ENCODE data around the gene NEXMIF.

GRCh38 chrX:74804574-74804973 is 120.7 kb downstream of the NEXMIF start:
- TF ChIP-seq CTCF (tag by site-specific recombination; IDR thresholded peaks at IDR 0.05) = no peak
- TF ChIP-seq ZNF184 (tag by site-specific recombination; IDR thresholded peaks at IDR 0.05) = no peak
- TF ChIP-seq ZNF274 (IDR thresholded peaks at IDR 0.05; ENCODE audit: low read length) = no peak
- TF ChIP-seq ZNF274 (tag by site-specific recombination; IDR thresholded peaks at IDR 0.05; ENCODE audit: borderline replicate concordance) = no peak
- no peak for TF ChIP-seq ZNF311 (tag by site-specific recombination; IDR thresholded peaks at IDR 0.05; ENCODE audit: borderline replicate concordance)
- TF ChIP-seq SP7 (tag by site-specific recombination; IDR thresholded peaks at IDR 0.05) = no peak
